Ovary (tissue), 9 donors: ENCODE measurements around the gene EFEMP2. TPM values are rescaled to one million over a fixed set of nuclear protein-coding genes. Genes with fewer than 3 reads are reported as not detected.

Source experiments
- DNase-seq, 5 donors: peaks; one replicate each; pipeline ENCODE4 v3.0.0-alpha.2; 2019 to 2020
- H3K27ac ChIP-seq, 2 donors: fragments of 200-600 bp; one replicate each; pipeline versions ENCODE4 v1.5.1 to v1.8.0; 2019 to 2022
- H3K27me3 ChIP-seq: fragments of 200-600 bp; one replicate; pipeline ENCODE4 v1.8.0; 2022
- H3K36me3 ChIP-seq: fragments of 200-600 bp; sonication (generic); one replicate; pipeline ENCODE4 v1.5.1; 2019
- H3K4me1 ChIP-seq: one replicate; pipeline ENCODE4 v1.8.1; 2013; ENCODE audit warnings: mild to moderate bottlenecking, moderate library complexity; ENCODE audit not compliant: insufficient read depth
- H3K4me3 ChIP-seq: fragments of 200-600 bp; sonication (generic); one replicate; pipeline ENCODE4 v1.5.1; 2017
- H3K9me3 ChIP-seq, 2 donors: fragments of 200-600 bp in 1 of 2; sonication (generic) in 1 of 2; one replicate each; pipeline versions ENCODE4 v1.5.1 to v1.8.1; 2013 to 2019; ENCODE audit warnings: mild to moderate bottlenecking in 1 of 2, moderate library complexity in 1 of 2
- EP300 ChIP-seq: sonication (generic); formaldehyde crosslinking; IDR thresholded peaks from one replicate; pipeline ENCODE4 v1.6.1; 2017; ENCODE audit warnings: antibody characterized with exemption
- POLR2A ChIP-seq: fragments of 450-650 bp; IDR thresholded peaks from one replicate; pipeline ENCODE4 v1.6.1; 2017; ENCODE audit warnings: antibody characterized with exemption, mild to moderate bottlenecking, moderate library complexity
- WGBS, 3 donors: extraction: QIAGEN DNeasy Blood & Tissue Kit in 1 of 3; methylation state at CpG; one replicate each; pipeline versions ENCODE4 v1.1.5 to v1.1.7; 2013 to 2017; 5-methylcytosine and 5-hydroxymethylcytosine counted together
- intact Hi-C, 4 donors: fragments of 100-400 bp; cut with DNase I; formaldehyde crosslinking; loops; one replicate each; pipeline versions ENCODE4 v1.11.0 to v1.15.1; 2022 to 2023
- polyA plus RNA-seq, 2 donors: library from polyadenylated mRNA; stranded (reverse); fragments of 200-250 nt in 1 of 2; fragments of 350-450 nt in 1 of 2; fragmentation: Illumina TruSeq in 1 of 2; extraction: RNeasy Lipid Tissue Mini Kit (QIAGEN cat#74804) in 1 of 2; gene quantifications; one replicate each; pipeline ENCODE4 v1.2.3, GENCODE V29; 2013 to 2014
- total RNA-seq, 7 donors: library from RNA; depleted of rRNA in 2 of 7; stranded (reverse); fragments of >200 nt in 2 of 7; fragmentation: NEBNext Ultra II Directional in 3 of 7; extraction: Animal tissue kit (Norgen Biotek cat#: 25700) in 3 of 7; gene quantifications; one replicate each; pipeline versions ENCODE4 v1.1.0 to v1.2.4, GENCODE V29; 2016 to 2023
- TF ChIP-seq, protein P1 (sequence below), 3 donors: fragments of 450-650 bp in 2 of 3; fragments of 200-600 bp in 1 of 3; IDR thresholded peaks; one replicate each; pipeline versions ENCODE4 v1.5.1 to v1.8.0; 2016 to 2022; ENCODE audit warnings: antibody characterized with exemption in 3 of 3, mild to moderate bottlenecking in 1 of 3
- donor health status: DM: no; HTN: no; CAD: no; lungs with moderate emphysema.
- donor health status: DM: no; HTN: no; CAD: no.
- donor health status: Bipolar disorder and iron deficiency.
- donor health status: DM: yes; HTN: yes; CAD: no.
- donor health status: DM: no; HTN: no; CAD: no.
- donor health status: DM: yes; HTN: yes; CAD: no.

Gene EFEMP2
- total and polyA plus RNA-seq, 9 donors: 46.6 to 172 (median 132) TPM

- H3K27ac ChIP-seq: peak within 1 kb of the TSS; percentile 82 to 90
- peak within 1 kb of the TSS; percentile 78 for H3K4me3 ChIP-seq
- 1% methylated on average over 77 to 78 of the region's 78 CpGs for WGBS, 3 donors
- no peaks in the 10 kb centered on the region for H3K36me3 ChIP-seq
- DNase-seq: peak; percentile 97 to 99 (median 98)
- H3K4me1 ChIP-seq: peaks cover 4% of the 10 kb centered on the region
- H3K27me3 ChIP-seq: no peaks in the 10 kb centered on the region
- no peaks in the 10 kb centered on the region for H3K9me3 ChIP-seq
- TF ChIP-seq, protein P1, sequence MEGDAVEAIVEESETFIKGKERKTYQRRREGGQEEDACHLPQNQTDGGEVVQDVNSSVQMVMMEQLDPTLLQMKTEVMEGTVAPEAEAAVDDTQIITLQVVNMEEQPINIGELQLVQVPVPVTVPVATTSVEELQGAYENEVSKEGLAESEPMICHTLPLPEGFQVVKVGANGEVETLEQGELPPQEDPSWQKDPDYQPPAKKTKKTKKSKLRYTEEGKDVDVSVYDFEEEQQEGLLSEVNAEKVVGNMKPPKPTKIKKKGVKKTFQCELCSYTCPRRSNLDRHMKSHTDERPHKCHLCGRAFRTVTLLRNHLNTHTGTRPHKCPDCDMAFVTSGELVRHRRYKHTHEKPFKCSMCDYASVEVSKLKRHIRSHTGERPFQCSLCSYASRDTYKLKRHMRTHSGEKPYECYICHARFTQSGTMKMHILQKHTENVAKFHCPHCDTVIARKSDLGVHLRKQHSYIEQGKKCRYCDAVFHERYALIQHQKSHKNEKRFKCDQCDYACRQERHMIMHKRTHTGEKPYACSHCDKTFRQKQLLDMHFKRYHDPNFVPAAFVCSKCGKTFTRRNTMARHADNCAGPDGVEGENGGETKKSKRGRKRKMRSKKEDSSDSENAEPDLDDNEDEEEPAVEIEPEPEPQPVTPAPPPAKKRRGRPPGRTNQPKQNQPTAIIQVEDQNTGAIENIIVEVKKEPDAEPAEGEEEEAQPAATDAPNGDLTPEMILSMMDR (IDR thresholded peaks at IDR 0.05): peak; percentile 90 to 95 (median 94)
- TF ChIP-seq EP300: no peak
- TF ChIP-seq POLR2A: peak; percentile 64
- intact Hi-C loops: no loop called here
Observed at GRCh38 chr11:65860278-65861164, 12.1 kb downstream of the EFEMP2 start, which contains the start of gene MUS81. TSS of gene MUS81 (plus strand) at chr11:65860433. CDS start at chr11:65860754, 321 bp downstream.

GRCh38 chr11:65859812-65860277, 12.8 kb downstream of the EFEMP2 start:
- Histone ChIP-seq H3K27me3 (no peaks in the 10 kb centered on the region), H3K4me3 (peak overlapping the region; percentile 78), H3K36me3 (no peaks in the 10 kb centered on the region), H3K4me1 (peaks cover 4% of the 10 kb centered on the region), H3K27ac (peak overlapping the region; percentile 82 to 90), H3K9me3 (no peaks in the 10 kb centered on the region)
- TF ChIP-seq POLR2A (no peak), EP300 (no peak)
- TF ChIP-seq, protein P1 (IDR thresholded peaks at IDR 0.05): no peak
- no peak for DNase-seq
- 0 to 1% (median 0%) methylated on average over 16 of the region's 16 CpGs for WGBS, 3 donors
- intact Hi-C loops: no loop called here

GRCh38 chr11:65859095-65859811, 13.3 kb downstream of the EFEMP2 start:
- TF ChIP-seq POLR2A (peak; percentile 97), EP300 (peak; percentile 29)
- TF ChIP-seq, protein P1 (IDR thresholded peaks at IDR 0.05): peak in 1 of 3 donors; percentile 25
- peak; percentile 97 to 100 (median 99) for DNase-seq
- Histone ChIP-seq H3K4me1 (peaks cover 4% of the 10 kb centered on the region), H3K9me3 (no peaks in the 10 kb centered on the region), H3K27me3 (no peaks in the 10 kb centered on the region), H3K36me3 (no peaks in the 10 kb centered on the region), H3K4me3 (peak overlapping the region; percentile 78), H3K27ac (peak overlapping the region; percentile 82 to 90)
- 0 to 1% (median 1%) methylated on average over 38 to 46 of the region's 46 CpGs for WGBS, 3 donors
- intact Hi-C loops: no loop called here

GRCh38 chr11:65858681-65859087, 13.9 kb downstream of the EFEMP2 start:
- Histone ChIP-seq H3K4me3 (peak overlapping the region; percentile 78), H3K4me1 (peaks cover 4% of the 10 kb centered on the region), H3K27ac (peak overlapping the region; percentile 66 to 90), H3K27me3 (no peaks in the 10 kb centered on the region), H3K9me3 (no peaks in the 10 kb centered on the region), H3K36me3 (no peaks in the 10 kb centered on the region)
- intact Hi-C loops: no loop called here
- DNase-seq: no peak
- WGBS, 3 donors: 0% methylated on average over 10 of the region's 10 CpGs
- no peak for TF ChIP-seq POLR2A
- no peak for TF ChIP-seq EP300
- TF ChIP-seq, protein P1 (IDR thresholded peaks at IDR 0.05): no peak
